ENCODE results near the gene PFKFB3.

- TF ChIP-seq EZH2phosphoT487 (conservative IDR thresholded peaks at IDR 0.05; ENCODE audit: low read length) (no peak), CTCF (IDR thresholded peaks at IDR 0.05; ENCODE audit: insufficient read depth, low read length, poor library complexity, severe bottlenecking) (no peak)
Observed at GRCh38 chr10:6214612-6215011, 11.9 kb downstream of the PFKFB3 start.

Data from SU-DHL-6 (cell line).